Prostate gland (tissue), 2 donors: ENCODE data around the gene MT3.

Experiments used
- POLR2AphosphoS5 ChIP-seq: sonication (generic); formaldehyde crosslinking; IDR thresholded peaks from one replicate; pipeline ENCODE4 v1.6.1; 2017; ENCODE audit warnings: antibody characterized with exemption
- TF ChIP-seq, protein P1 (sequence below), 4 experiments: fragments of 200-600 bp in 2 of 4; fragments of 450-650 bp in 2 of 4; sonication (generic) in 2 of 4; IDR thresholded peaks; 1 replicate in 3 of 4; 2 replicates in 1 of 4; pipeline ENCODE4 v1.5.1; 2016 to 2019; ENCODE audit warnings: antibody characterized with exemption in 4 of 4, mild to moderate bottlenecking in 2 of 4, moderate library complexity in 2 of 4

- no peak for TF ChIP-seq POLR2AphosphoS5
- TF ChIP-seq, protein P1, sequence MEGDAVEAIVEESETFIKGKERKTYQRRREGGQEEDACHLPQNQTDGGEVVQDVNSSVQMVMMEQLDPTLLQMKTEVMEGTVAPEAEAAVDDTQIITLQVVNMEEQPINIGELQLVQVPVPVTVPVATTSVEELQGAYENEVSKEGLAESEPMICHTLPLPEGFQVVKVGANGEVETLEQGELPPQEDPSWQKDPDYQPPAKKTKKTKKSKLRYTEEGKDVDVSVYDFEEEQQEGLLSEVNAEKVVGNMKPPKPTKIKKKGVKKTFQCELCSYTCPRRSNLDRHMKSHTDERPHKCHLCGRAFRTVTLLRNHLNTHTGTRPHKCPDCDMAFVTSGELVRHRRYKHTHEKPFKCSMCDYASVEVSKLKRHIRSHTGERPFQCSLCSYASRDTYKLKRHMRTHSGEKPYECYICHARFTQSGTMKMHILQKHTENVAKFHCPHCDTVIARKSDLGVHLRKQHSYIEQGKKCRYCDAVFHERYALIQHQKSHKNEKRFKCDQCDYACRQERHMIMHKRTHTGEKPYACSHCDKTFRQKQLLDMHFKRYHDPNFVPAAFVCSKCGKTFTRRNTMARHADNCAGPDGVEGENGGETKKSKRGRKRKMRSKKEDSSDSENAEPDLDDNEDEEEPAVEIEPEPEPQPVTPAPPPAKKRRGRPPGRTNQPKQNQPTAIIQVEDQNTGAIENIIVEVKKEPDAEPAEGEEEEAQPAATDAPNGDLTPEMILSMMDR (IDR thresholded peaks at IDR 0.05), result no peak
These were observed 46.2 kb downstream of the MT3 start for GRCh38 chr16:56635441-56635967.
